ENCODE data around the gene SNTB2. TPM values are rescaled to one million over a fixed set of nuclear protein-coding genes. Genes with fewer than 3 reads are reported as not detected.

SNTB2 gene
- 18.3 and 28.2 TPM in 2 replicates for total RNA-seq

GRCh38 chr16:69186642-69187445 is at the start of gene SNTB2:
SNTB2 (plus strand) TSS chr16:69187164; CDS start chr16:69187167, 3 bp downstream.

GRCh38 chr16:69310653-69311532 is 123.9 kb downstream of the SNTB2 start, which contains the start of gene VPS4A:
VPS4A (plus strand) TSS chr16:69311350; CDS start chr16:69311512, 162 bp downstream.

GRCh38 chr16:69330286-69331109 is 143.5 kb downstream of the SNTB2 start, which contains the start of gene PDF:
PDF (minus strand) TSS chr16:69330588; CDS start chr16:69330570, 18 bp downstream.

GRCh38 chr16:69339289-69340094 is 152.5 kb downstream of the SNTB2 start, which contains the start of the genes COG8 and NIP7:
COG8 (minus strand) TSS chr16:69339564; CDS start chr16:69339552, 12 bp downstream.
NIP7 (plus strand) TSS chr16:69339772; CDS start chr16:69339830, 58 bp downstream.

GRCh38 chr16:69351309-69352027 is 164.5 kb downstream of the SNTB2 start, which contains the start of gene TMED6:
TMED6 (minus strand) TSS chr16:69351786; CDS start chr16:69351753, 33 bp downstream.

Other genes with a start within 250 kb of the SNTB2 start
- under 0.01 and 3.6 TPM in 2 replicates for gene HAS3, start 81.5 kb upstream of the SNTB2 start, total RNA-seq
- gene CHTF8, start 54.6 kb upstream of the SNTB2 start, total RNA-seq, result 38.8 and 73.2 TPM in 2 replicates
- 21.1 and 26.2 TPM in 2 replicates for gene UTP4, start 54.5 kb upstream of the SNTB2 start, total RNA-seq
- gene VPS4A, start 124.2 kb downstream of the SNTB2 start, total RNA-seq, result 27.1 and 31.9 TPM in 2 replicates
- gene PDF, start 143.4 kb downstream of the SNTB2 start, total RNA-seq, result 11.0 and 13.4 TPM in 2 replicates
- 33.4 and 53.8 TPM in 2 replicates for gene COG8, start 152.4 kb downstream of the SNTB2 start, total RNA-seq
- gene NIP7, start 152.6 kb downstream of the SNTB2 start, total RNA-seq, result 19.6 and 25.8 TPM in 2 replicates
- gene TMED6, start 164.6 kb downstream of the SNTB2 start, total RNA-seq, result not detected in 2 replicates
- 13.0 and 15.2 TPM in 2 replicates for gene TERF2, start 198.8 kb downstream of the SNTB2 start, total RNA-seq
- 37.7 and 48.0 TPM in 2 replicates for gene CYB5B, start 237.5 kb downstream of the SNTB2 start, total RNA-seq

Measured in cardiac atrium fibroblast (primary cell).